RPMI7951 (cell line): ENCODE results near the gene CLPX. TPM values are rescaled to one million over a fixed set of nuclear protein-coding genes. Genes with fewer than 3 reads are reported as not detected.
"Not testable (repeated sequence)": the region's sequence is repeated elsewhere in the genome, so short reads cannot be mapped to it uniquely, and the experiment has no call there.

Source experiments
- DNase-seq: peaks from one replicate; pipeline ENCODE4 v3.0.0-alpha.2; 2012; ENCODE audit warnings: low read depth
- total RNA-seq: library from RNA; depleted of rRNA; stranded (reverse); fragments of >200 nt; shearing (Covaris generic); gene quantifications from 2 replicates; pipeline ENCODE4 v1.2.3, GENCODE V29; 2014; rRNA removed

Gene CLPX
- 24.9 and 26.9 TPM in 2 replicates for total RNA-seq

GRCh38 chr15:65184868-65185717 lies at the start of gene CLPX:
Gene CLPX, minus strand, starts transcription at chr15:65185342. Its CDS starts 189 bp downstream, at chr15:65185153.
- peak; percentile 91 for DNase-seq

DNA sequence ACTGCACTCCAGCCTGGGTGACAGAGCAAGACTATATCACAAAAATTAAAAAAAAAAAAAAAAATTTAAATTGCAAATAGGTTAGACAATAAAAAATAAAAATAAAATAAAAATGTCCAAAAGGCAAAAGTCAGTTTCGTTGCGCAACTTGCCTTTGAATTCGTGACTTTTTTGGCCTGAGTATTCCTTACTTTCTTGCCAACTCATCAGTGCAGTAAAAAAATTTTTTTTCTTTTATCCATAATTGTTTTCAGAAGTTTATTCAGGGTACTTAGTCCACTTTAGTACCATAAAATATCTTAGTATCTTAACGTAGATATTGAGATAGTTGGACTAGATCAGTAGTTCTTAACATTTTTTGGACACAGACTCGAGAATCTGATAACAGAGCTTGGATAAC lies 48.6 kb upstream of the CLPX start:
- DNase-seq, result no peak

DNA sequence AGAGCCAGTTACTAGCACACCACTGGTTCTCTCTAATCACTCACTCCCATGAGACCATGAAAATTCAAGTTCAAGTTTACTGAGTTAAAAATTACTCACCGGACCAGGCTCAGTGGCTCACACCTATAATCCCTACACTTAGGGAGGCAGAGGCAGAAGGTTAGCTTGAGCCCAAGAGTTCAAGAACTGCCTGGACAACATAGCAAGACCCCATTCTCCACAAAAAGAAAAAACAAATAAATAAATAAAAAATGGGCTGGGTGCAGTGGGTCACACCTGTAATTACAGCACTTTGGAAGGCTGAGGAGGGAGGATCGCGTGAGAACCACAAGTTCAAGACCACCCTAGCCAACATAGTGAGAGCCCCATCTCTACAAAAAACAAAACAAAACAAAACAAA lies 47.4 kb upstream of the CLPX start:
- DNase-seq, result no peak

- no peak for DNase-seq
Measured at GRCh38 chr15:65231306-65231705, 46.2 kb upstream of the CLPX start.

- not testable (repeated sequence) for DNase-seq
Measured at GRCh38 chr15:65226901-65227300, 41.8 kb upstream of the CLPX start.

DNA sequence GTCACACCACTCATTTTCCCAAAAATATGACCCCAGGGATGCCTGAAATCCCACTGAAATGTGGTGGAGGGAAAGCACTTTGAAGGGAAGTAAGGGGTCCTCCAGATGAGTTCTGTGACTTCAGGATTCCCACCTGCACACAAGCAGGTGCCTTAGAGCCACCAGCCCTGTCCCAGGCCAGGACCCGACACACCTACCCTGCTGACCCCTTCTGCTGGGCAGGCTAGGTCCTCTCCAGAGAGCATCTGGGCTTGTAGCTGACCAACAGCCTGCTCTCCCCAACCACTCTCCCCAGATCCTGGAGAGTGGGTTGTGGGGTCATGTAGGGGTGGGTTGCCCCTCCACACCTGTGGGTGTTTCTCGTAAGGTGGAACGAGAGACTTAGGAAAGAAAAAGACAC lies 41.1 kb upstream of the CLPX start:
- DNase-seq, result no peak

DNA sequence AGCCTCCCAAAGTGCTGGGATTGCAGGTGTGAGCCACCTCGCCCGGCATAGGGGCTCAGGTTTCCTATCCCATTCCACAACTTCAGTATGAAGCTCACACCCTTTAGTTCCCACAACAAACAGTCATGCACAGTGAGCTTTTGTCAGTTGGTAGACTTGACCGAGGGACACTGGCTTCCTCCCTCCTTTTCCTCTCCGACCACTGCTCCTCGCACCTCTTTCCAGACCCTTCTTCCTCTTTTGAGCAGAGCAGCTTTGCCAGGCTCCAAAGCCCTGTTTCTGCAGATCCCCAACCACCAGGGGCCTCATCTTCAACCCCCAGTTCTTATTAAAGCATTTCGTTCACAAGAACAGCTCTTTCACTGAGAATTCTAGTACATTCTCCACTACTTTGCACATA lies 38.9 kb upstream of the CLPX start:
- no peak for DNase-seq

DNA sequence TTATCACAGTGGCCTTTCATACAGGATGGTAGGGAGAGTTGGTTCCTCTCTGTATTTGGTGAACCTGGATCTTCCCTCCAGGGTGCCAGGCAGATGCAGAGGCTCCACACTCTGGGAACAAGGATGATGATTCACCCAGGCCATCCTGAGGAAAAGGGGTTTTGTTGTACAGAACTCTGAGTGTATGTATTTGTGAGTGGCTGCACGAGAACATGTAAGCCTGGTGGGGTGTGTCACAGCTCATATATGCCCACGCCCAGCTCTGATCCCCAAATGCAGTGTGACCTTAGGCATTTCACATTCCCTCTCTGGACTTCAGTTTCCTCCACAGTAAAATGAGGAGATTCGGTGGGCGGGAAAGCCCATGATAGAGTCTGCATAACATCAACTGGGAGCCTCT lies 37.7 kb upstream of the CLPX start:
- no peak for DNase-seq

DNA sequence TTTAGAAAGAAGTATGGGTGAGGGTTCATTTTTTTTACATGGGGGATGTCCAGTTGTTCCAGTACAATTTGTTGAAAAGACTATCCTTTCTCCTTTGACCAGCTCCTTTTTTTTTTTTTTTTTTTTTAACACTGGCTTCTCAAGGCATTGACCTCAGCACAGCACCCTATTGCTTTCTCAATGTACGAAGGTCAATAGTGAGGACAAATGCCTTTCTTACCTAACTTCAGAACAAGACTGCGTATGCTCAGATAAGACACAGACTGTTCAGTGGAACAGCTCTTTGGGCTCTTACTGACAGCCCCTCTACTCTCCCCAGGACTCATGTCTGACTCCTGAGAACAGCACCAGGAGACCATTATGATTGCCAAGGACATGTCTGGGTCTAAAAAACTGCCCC lies 36.6 kb upstream of the CLPX start:
- no peak for DNase-seq

DNA sequence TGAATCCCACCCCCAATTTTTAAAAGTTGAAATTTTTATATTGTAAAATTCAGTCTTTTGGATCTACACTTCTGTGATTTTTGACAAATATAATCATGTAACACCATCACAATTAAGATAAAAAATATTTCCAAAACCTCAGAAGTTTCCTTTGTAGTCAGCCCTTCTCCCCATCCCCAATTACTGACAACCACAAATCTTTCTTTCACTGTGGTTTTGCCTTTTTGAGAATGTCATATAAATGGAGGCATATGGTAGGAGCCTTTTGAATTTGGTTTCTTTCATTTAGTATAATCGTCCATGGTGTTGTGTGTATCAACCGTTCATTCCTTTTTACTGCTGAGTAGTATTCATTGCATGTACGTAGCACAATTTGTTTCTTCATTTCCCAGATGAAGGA lies 34.0 kb upstream of the CLPX start:
- no peak for DNase-seq

DNA sequence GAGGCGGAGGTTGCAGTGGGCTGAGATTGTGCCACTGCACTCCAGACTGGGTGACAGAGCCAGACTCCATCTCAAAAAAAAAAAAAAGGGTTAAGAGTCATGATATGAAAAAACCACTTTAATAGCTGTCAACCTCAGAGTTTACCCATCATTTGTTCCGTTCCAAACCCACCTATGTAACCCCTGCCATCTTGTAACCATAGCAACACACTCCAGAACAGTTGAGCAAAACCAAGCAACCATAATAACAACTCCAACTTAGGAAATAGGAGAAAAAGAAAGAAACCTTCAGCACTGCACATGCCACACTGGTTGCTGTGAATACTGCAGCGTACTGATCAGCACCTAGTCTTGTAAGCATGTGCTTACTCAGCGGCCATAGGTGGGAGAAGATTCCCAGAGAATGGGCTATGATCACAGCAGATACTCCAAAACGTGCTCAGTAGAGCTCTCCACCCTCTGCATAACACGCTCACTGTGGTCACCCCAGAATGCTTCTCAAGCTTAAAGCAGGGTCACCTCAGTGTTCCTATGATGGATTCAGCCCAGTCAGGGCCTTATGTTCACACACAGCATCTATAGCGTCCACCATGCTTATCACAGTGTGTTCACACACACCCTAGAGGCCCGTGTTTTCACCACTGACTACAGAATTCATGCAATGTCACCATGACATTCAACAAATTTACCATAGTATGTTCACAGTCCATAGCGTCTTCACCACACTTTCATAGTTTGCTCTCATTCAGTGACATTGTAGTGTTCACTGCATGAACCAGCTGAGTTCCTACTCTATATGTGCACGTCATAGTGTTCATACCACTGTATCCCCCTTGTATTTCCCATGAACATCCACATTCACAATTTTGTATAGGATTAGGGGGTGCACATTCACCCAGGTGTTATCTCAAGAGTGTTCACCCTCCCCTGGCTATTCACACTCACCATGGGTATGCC lies 32.7 kb upstream of the CLPX start:
- no peak for DNase-seq

GRCh38 chr15:65215496-65215895 lies 30.4 kb upstream of the CLPX start:
- DNase-seq, result no peak

- DNase-seq, result no peak
Measured at GRCh38 chr15:65214010-65214409, 28.9 kb upstream of the CLPX start.

DNA sequence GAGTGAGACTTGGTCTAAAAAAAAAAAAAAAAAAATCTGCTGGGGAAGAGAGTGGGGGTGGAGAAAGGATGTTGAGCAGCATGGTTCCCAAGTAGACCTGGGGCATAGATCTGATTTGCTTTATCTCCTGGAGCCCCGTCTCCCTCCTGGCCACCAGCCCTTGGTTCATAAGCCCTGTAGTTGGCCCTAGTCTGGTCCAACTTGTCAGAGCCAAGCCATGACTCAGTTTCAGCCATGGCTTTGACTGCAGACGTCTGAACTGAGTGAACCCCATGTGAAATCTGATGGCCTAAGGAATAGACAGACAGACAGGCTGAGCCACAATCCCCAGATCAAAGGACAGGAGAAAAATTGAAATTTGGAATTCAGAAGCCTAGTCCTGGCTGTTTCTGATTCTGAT lies 28.1 kb upstream of the CLPX start:
- no peak for DNase-seq

DNA sequence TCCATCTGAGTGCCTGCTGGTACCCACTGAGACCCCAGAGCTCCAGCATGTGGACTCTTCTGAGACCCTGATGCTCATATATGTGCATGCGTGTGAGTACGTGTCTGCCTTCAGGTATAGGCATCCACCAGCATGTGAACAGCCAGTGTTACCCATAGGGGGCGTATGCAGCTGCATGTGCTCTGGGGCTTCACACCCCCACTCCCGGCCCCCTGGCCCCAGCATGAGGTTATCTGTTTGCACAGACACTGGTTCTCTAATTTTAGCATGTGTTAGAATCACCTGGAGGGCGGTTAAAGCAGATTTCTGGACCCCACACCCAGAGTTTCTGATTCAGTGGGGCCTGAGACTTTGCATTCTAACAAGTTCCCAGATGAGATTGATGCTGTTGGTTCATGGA lies 27.0 kb upstream of the CLPX start:
- DNase-seq, result no peak

- DNase-seq, result peak; percentile 8
Measured at GRCh38 chr15:65211482-65211982, 26.4 kb upstream of the CLPX start.

DNA sequence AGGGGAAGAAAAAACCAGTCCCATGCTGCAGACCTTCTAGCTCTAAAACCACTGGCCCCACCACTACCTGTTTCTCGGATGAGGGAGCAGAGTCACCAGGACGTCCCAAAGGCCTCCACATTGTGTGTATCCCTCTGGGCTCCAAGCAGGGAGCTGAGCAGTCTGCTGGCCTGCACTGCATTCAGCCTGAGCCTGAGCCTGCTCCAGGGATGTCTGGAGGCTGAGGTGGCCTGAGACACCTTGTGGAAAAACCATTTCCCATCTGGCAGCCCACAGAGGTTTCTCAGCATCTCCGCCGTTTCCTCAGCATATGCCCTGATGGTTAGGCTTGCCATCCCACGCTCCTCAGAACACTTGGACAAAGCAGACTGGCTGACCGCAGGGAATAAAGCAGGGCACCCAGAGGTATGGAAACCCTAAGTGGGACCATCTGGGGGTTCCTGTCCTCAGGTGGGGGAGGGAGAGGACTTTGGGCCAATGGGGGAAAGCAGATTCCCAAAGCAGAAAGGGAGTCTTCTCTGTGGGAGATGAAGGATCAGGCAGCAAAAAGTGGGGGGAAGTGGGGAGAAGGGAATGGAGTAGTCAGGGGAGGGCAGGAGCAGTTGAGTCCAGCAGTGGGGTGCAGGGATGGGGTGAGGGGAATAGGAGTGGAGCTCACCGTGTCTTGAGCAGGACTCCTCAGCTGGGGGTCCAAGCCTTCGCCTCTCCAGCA lies 25.8 kb upstream of the CLPX start, which contains the start of gene CILP:
Gene CILP, minus strand, starts transcription at position 704 of the 712 bp plus-strand sequence. CDS start 1,718 bp downstream, outside the sequence.
- no peak for DNase-seq

DNA sequence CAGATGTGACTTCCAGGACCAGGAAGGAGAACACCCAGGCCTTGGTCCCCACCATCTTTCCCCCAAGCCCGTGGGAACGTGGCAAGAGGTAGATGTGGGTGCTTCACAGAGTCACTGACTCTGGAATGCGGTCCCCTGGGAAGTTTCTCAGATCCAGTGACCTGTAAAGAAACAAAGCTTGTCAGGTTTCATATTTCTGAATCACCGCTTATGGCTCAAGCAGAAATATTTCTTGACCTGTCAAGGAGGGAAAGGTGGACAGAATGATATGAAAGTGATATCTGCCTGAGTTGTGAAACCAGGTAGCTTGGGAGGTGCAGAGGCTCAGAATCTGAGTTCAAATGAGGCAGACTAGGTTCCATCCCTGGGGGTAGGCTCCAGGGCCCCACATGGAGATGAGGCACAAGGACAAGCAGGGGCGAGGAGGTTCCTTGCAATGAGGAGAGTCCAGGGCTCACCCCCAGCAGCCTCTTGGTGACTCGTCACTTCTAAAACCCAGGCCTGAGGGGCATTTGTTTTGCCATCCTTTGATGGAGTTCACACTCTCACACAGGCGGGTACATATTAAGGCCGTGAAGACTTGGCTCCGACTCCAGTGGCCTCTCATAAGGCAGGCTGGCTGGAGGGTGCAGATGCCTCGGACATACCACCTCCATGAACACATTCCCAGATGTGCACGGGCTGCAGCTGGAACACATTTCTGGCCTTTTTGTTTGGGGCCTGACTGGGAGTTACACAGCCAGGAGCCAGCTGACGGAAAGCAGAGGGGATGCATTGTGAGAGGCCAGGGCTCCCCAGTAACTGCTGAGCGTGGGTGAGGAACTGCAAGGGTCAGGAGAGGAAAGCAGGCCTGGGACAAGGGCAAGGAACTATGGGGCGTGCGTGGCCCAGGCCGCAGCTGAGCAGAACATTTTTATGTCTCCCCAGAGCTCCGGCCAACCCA lies 24.8 kb upstream of the CLPX start:
- DNase-seq, result no peak

DNA sequence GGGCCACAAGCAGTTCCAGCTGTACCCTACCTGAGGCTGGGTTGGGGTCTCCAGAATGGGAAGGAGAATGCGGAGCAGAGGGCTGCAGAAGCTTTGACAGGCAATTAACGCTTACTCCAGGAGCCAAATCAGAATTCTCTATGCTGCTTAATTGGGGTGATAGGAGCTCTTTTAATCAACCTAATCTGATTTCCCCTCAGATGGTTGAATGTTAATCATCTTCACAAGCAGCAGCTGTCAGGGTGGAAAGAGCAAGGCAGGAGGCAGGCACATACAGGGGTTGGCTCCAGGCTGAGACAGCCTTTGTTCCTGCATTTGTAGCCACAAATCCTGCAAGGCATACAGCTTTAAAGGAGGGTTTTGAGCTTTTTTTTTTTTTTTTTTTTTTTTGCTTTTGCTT lies 23.5 kb upstream of the CLPX start:
- no peak for DNase-seq

GRCh38 chr15:65207280-65207840 lies 22.2 kb upstream of the CLPX start:
- no peak for DNase-seq
